GM12878 (cell line): ENCODE measurements around the gene FLVCR2. TPM values are rescaled to one million over a fixed set of nuclear protein-coding genes. Genes with fewer than 3 reads are reported as not detected.
A peak's percentile ranks its signal among the peaks of the same experiment; 100 is the strongest.

ENCODE experiments used
- BRCA1 ChIP-seq: IDR thresholded peaks from 2 replicates; pipeline ENCODE4 v1.6.1; 2011; ENCODE audit warnings: low read depth, low read length, improper control_type of control experiment
- CBX5 ChIP-seq: sonication (generic); IDR thresholded peaks from 2 replicates; pipeline ENCODE4 v1.6.1; 2016; ENCODE audit warnings: low read depth, moderate library complexity, mild to moderate bottlenecking, inconsistent platforms
- CHD1 ChIP-seq: IDR thresholded peaks from 2 replicates; pipeline ENCODE4 v1.6.1; 2012; ENCODE audit warnings: low read depth, low read length, improper control_type of control experiment
- HDGF ChIP-seq: fragments of 450-650 bp; IDR thresholded peaks from 2 replicates; pipeline ENCODE4 v1.6.1; 2016; ENCODE audit warnings: antibody characterized with exemption
- MEF2A ChIP-seq: IDR thresholded peaks from 2 replicates; pipeline ENCODE4 v1.6.1; 2011; ENCODE audit warnings: low read depth, mild to moderate bottlenecking, low read length, moderate library complexity; ENCODE audit not compliant: insufficient read depth
- NR2F1 ChIP-seq: fragments of 450-650 bp; conservative IDR thresholded peaks from 2 replicates; pipeline ENCODE4 v1.6.1; 2017; ENCODE audit warnings: mild to moderate bottlenecking
- PML ChIP-seq: IDR thresholded peaks from 2 replicates; pipeline ENCODE4 v1.6.1; 2012; ENCODE audit warnings: low read length, inconsistent platforms
- RB1 ChIP-seq: fragments of 450-650 bp; formaldehyde crosslinking; IDR thresholded peaks from 2 replicates; pipeline ENCODE4 v1.6.1; 2017; ENCODE audit warnings: mild to moderate bottlenecking, borderline replicate concordance
- RCOR1 ChIP-seq: conservative IDR thresholded peaks from 2 replicates; pipeline ENCODE4 v1.6.1; 2012; ENCODE audit warnings: low read depth, low read length, improper control_type of control experiment
- SMARCA5 ChIP-seq: fragments of 450-650 bp; IDR thresholded peaks from 2 replicates; pipeline ENCODE4 v1.6.1; 2017; ENCODE audit warnings: mild to moderate bottlenecking
- SREBF2 ChIP-seq: IDR thresholded peaks from 2 replicates; pipeline ENCODE4 v1.6.1; 2012; ENCODE audit warnings: mild to moderate bottlenecking, low read length
- TCF3 ChIP-seq: IDR thresholded peaks from 2 replicates; pipeline ENCODE4 v1.6.1; 2012; ENCODE audit warnings: low read depth, mild to moderate bottlenecking, low read length, borderline replicate concordance; ENCODE audit not compliant: insufficient read depth
- USF2 ChIP-seq: IDR thresholded peaks from 2 replicates; pipeline ENCODE4 v1.6.1; 2011; ENCODE audit warnings: low read depth, low read length, improper control_type of control experiment, borderline replicate concordance
- ZNF24 ChIP-seq: fragments of 450-650 bp; IDR thresholded peaks from 2 replicates; pipeline ENCODE4 v1.6.1; 2017; ENCODE audit warnings: antibody characterized with exemption, mild to moderate bottlenecking
- polyA plus RNA-seq, 11 experiments: library from polyadenylated mRNA; depleted of rRNA in 4 of 11; unstranded in 6 of 11; stranded (reverse) in 5 of 11; fragments of >200 nt; fragmentation: Nextera tagmentation in 4 of 11; fragmentation: Illumina TruSeq in 1 of 11; extraction: Ambion mirVana in 4 of 11; extraction: Trizol in 1 of 11; gene quantifications; 1 replicate in 1 of 11; 2 replicates in 10 of 11; pipeline versions ENCODE4 v1.2.1 to v1.2.3, GENCODE V29; 2011 to 2016; ENCODE audit warnings: inconsistent platforms in 2 of 11, missing spikeins in 2 of 11, low read depth in 1 of 11
- total RNA-seq, 4 experiments: library from RNA; depleted of rRNA in 3 of 4; stranded (reverse); fragments of >200 nt in 3 of 4; fragmentation: Illumina TruSeq in 1 of 4; extraction: Trizol in 1 of 4; gene quantifications; 2 replicates each; pipeline versions ENCODE4 v1.2.1 to v1.2.3, GENCODE V29; 2013 to 2021
- TF ChIP-seq, protein P1 (sequence below): fragments of 450-650 bp; IDR thresholded peaks from 2 replicates; pipeline ENCODE4 v1.6.1; 2017; ENCODE audit warnings: mild to moderate bottlenecking, moderate library complexity
- TF ChIP-seq, protein P2 (sequence below): fragments of 150-350 bp; IDR thresholded peaks from 2 replicates; pipeline ENCODE4 v1.6.1; 2016; ENCODE audit warnings: low read depth, low read length
- TF ChIP-seq, protein P3 (sequence below): fragments of 450-650 bp; IDR thresholded peaks from 2 replicates; pipeline ENCODE4 v1.6.1; 2017; ENCODE audit warnings: mild to moderate bottlenecking, low read depth, inconsistent platforms; ENCODE audit not compliant: poor library complexity, severe bottlenecking
- TF ChIP-seq, protein P4 (sequence below): IDR thresholded peaks from 2 replicates; pipeline ENCODE4 v1.6.1; 2012; ENCODE audit warnings: low read length, inconsistent platforms

Gene FLVCR2
- total and polyA plus RNA-seq, 10 of the 15 experiments (the other 5 are each of a cell fraction or from before 2014, with no cell fraction given) = 0.24 to 3.7 (median 1.6) TPM

DNA sequence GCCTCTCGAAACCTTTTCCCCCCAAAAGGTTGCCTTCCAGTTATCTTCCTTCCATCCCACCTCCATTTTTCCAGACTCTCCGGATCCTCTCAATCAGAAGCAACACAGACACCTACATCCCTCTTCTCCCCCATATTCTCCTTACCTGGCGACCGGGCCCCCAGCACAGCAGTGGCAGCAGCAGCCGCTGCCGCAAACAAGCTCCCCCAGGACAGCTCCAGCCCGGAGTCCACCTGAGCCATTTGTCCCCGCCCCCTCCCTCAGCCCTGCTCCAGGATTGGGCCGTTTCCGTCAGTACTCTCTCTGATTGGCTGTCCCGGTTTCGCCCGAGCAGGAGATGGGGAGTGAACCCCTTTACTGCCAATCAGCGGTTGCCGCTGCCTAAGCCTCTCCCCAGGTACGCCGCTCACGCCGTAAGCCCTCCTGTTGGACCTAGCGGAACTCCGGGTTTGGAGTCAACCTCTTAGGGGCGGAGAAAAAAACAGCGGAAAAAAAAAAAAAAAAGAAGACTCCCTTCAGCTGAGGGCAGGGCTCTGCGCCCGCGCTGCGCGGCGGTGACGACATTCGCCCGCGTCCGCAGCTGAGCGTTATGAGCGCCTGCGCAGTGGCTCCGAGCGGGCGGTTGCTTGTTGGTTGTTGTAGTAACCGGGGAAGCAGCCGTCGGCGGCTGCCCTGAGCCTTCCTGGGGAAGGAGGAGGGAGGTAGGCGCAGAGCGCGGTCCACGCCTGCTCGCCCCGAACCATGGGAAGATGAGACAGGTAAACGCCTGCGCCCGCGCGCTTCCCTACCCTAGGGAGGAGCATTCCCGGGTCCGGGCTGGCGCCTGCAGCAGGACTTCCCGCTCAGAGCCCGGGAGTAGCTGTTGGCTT is 82.4 kb downstream of the FLVCR2 start, which contains the start of the genes ERG28 and TTLL5 (continued):
- TF ChIP-seq, protein P1, sequence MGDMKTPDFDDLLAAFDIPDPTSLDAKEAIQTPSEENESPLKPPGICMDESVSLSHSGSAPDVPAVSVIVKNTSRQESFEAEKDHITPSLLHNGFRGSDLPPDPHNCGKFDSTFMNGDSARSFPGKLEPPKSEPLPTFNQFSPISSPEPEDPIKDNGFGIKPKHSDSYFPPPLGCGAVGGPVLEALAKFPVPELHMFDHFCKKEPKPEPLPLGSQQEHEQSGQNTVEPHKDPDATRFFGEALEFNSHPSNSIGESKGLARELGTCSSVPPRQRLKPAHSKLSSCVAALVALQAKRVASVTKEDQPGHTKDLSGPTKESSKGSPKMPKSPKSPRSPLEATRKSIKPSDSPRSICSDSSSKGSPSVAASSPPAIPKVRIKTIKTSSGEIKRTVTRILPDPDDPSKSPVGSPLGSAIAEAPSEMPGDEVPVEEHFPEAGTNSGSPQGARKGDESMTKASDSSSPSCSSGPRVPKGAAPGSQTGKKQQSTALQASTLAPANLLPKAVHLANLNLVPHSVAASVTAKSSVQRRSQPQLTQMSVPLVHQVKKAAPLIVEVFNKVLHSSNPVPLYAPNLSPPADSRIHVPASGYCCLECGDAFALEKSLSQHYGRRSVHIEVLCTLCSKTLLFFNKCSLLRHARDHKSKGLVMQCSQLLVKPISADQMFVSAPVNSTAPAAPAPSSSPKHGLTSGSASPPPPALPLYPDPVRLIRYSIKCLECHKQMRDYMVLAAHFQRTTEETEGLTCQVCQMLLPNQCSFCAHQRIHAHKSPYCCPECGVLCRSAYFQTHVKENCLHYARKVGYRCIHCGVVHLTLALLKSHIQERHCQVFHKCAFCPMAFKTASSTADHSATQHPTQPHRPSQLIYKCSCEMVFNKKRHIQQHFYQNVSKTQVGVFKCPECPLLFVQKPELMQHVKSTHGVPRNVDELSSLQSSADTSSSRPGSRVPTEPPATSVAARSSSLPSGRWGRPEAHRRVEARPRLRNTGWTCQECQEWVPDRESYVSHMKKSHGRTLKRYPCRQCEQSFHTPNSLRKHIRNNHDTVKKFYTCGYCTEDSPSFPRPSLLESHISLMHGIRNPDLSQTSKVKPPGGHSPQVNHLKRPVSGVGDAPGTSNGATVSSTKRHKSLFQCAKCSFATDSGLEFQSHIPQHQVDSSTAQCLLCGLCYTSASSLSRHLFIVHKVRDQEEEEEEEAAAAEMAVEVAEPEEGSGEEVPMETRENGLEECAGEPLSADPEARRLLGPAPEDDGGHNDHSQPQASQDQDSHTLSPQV = no peak
- TF ChIP-seq RB1 = peak; percentile 74; the same call in 1 of the 2 replicates
- TF ChIP-seq, protein P2, sequence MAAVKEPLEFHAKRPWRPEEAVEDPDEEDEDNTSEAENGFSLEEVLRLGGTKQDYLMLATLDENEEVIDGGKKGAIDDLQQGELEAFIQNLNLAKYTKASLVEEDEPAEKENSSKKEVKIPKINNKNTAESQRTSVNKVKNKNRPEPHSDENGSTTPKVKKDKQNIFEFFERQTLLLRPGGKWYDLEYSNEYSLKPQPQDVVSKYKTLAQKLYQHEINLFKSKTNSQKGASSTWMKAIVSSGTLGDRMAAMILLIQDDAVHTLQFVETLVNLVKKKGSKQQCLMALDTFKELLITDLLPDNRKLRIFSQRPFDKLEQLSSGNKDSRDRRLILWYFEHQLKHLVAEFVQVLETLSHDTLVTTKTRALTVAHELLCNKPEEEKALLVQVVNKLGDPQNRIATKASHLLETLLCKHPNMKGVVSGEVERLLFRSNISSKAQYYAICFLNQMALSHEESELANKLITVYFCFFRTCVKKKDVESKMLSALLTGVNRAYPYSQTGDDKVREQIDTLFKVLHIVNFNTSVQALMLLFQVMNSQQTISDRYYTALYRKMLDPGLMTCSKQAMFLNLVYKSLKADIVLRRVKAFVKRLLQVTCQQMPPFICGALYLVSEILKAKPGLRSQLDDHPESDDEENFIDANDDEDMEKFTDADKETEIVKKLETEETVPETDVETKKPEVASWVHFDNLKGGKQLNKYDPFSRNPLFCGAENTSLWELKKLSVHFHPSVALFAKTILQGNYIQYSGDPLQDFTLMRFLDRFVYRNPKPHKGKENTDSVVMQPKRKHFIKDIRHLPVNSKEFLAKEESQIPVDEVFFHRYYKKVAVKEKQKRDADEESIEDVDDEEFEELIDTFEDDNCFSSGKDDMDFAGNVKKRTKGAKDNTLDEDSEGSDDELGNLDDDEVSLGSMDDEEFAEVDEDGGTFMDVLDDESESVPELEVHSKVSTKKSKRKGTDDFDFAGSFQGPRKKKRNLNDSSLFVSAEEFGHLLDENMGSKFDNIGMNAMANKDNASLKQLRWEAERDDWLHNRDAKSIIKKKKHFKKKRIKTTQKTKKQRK = peak; percentile 85
- TF ChIP-seq BRCA1 = no peak
- TF ChIP-seq PML = peak; percentile 33; the same call in 1 of the 2 replicates
- TF ChIP-seq SREBF2 = peak; percentile 73
- no peak for TF ChIP-seq CBX5
- no peak for TF ChIP-seq NR2F1
- TF ChIP-seq ZNF24 = no peak
- peak; percentile 23; the same call in 1 of the 2 replicates for TF ChIP-seq USF2
- TF ChIP-seq MEF2A = no peak
- TF ChIP-seq, protein P3, sequence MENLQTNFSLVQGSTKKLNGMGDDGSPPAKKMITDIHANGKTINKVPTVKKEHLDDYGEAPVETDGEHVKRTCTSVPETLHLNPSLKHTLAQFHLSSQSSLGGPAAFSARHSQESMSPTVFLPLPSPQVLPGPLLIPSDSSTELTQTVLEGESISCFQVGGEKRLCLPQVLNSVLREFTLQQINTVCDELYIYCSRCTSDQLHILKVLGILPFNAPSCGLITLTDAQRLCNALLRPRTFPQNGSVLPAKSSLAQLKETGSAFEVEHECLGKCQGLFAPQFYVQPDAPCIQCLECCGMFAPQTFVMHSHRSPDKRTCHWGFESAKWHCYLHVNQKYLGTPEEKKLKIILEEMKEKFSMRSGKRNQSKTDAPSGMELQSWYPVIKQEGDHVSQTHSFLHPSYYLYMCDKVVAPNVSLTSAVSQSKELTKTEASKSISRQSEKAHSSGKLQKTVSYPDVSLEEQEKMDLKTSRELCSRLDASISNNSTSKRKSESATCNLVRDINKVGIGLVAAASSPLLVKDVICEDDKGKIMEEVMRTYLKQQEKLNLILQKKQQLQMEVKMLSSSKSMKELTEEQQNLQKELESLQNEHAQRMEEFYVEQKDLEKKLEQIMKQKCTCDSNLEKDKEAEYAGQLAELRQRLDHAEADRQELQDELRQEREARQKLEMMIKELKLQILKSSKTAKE = peak; percentile 74
- TF ChIP-seq SMARCA5 = peak; percentile 49; the same call in 1 of the 2 replicates
- TF ChIP-seq HDGF = peak; percentile 94
- TF ChIP-seq TCF3 = no peak
- no peak for TF ChIP-seq CHD1
- TF ChIP-seq, protein P4, sequence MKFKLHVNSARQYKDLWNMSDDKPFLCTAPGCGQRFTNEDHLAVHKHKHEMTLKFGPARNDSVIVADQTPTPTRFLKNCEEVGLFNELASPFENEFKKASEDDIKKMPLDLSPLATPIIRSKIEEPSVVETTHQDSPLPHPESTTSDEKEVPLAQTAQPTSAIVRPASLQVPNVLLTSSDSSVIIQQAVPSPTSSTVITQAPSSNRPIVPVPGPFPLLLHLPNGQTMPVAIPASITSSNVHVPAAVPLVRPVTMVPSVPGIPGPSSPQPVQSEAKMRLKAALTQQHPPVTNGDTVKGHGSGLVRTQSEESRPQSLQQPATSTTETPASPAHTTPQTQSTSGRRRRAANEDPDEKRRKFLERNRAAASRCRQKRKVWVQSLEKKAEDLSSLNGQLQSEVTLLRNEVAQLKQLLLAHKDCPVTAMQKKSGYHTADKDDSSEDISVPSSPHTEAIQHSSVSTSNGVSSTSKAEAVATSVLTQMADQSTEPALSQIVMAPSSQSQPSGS = no peak
- TF ChIP-seq RCOR1 = peak; percentile 82; the same call in 1 of the 2 replicates
